ENCODE results near the gene SHQ1. TPM values are rescaled to one million over a fixed set of nuclear protein-coding genes. Genes with fewer than 3 reads are reported as not detected.
"Not testable (repeated sequence)": the region's sequence is repeated elsewhere in the genome, so short reads cannot be mapped to it uniquely, and the experiment has no call there.

SHQ1 gene
- total RNA-seq, 1 donor from 2014 or later: 18.8 TPM

DNA sequence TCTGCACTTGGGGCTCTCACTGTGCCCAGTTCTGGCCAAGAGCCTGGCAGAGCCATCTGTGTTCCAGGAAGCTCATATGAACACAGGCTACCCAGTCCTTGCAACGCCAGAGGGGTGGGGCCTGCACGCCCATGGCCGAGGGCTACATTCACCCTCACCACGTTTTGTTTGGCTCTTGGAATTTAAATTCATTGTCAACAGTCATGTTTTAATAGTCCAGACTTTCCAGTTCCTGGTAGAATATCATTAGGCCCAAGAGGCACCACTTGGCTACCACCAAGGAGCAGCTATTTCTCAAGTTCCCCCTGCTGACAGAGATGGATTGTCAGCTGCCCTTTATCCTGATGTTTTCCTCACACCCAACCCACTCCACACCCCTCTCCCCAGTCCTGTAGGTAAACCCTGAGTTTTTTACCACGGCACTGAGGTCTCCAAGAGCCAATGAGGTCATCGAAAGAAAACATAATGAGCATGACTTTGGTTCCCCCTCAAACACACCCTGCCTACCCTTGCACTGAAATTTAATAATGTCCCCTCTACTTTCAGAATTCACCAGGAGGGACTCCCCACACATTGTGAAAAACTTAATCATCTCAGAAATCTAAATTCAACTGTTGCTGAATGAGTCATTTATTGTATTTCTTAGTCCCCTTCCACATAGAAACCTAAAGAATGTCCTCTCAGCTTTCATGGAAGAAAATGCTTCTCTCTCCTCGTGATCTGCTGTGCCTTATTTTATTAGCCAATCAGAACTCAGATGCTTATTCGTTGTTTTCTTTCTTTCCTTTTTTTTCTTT is 125.1 kb downstream of the SHQ1 start:
- no peak for TF ChIP-seq CTCF (IDR thresholded peaks at IDR 0.05; ENCODE audit: borderline replicate concordance)
- Histone ChIP-seq H3K36me3 (no peaks in the 10 kb centered on the region), H3K27ac (replicated peaks) (no peak overlapping the region), H3K4me1 (peaks cover 21% of the 10 kb centered on the region), H3K9me3 (replicated peaks) (no peaks in the 10 kb centered on the region), H3K4me3 (no peak overlapping the region), H3K27me3 (ENCODE audit: low read depth) (no peaks in the 10 kb centered on the region)
- intact Hi-C loops (cut with micrococcal nuclease): no loop called here
- peak; percentile 23 for DNase-seq

DNA sequence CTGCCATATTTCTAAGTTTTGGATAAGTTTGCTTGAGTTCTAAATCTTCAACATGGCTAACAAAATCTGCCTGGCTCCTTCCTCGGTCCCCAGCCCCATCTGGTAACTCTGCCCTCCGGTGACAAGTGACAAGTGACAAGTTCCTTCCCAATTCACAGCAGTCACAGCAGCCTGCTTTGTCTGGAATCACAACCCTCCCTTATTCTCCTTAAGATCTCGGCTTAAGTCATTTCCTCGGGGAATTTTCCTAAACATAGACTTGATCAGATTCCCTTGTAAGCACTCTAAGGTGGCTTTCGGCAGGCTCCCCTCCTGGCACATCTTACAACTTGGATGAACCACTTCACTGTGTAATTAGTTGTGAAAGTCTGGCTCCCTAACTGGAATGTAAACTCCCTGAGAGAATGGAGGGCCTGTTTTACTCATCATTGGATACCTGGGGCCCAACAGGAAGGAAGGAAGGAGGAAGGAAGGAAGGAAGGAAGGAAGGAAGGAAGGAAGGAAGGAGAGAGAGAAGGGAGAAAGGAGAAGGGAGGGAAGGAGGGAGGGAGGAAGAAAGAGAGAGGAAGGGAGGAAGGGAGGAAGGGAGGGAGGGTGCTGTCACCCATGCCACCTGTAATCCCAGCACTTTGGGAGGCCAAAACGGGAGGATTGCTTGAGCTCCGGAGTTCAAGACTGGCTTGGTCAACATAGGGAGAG is 126.4 kb downstream of the SHQ1 start:
- Histone ChIP-seq H3K4me3 (no peak overlapping the region), H3K27ac (replicated peaks) (no peak overlapping the region), H3K4me1 (peaks cover 21% of the 10 kb centered on the region), H3K9me3 (replicated peaks) (no peaks in the 10 kb centered on the region), H3K36me3 (no peaks in the 10 kb centered on the region), H3K27me3 (ENCODE audit: low read depth) (no peaks in the 10 kb centered on the region)
- TF ChIP-seq CTCF (IDR thresholded peaks at IDR 0.05; ENCODE audit: borderline replicate concordance): no peak
- DNase-seq: no peak
- intact Hi-C loops (cut with micrococcal nuclease): no loop called here

GRCh38 chr3:72720566-72720965 is 127.7 kb downstream of the SHQ1 start:
- Histone ChIP-seq H3K36me3 (peaks cover 4% of the 10 kb centered on the region), H3K27ac (replicated peaks) (no peak overlapping the region), H3K9me3 (replicated peaks) (peaks cover 9% of the 10 kb centered on the region), H3K4me1 (peaks cover 21% of the 10 kb centered on the region), H3K4me3 (no peak overlapping the region), H3K27me3 (ENCODE audit: low read depth) (no peaks in the 10 kb centered on the region)
- no peak for DNase-seq
- no peak for TF ChIP-seq CTCF (IDR thresholded peaks at IDR 0.05; ENCODE audit: borderline replicate concordance)
- intact Hi-C loops (cut with micrococcal nuclease): no loop called here

DNA sequence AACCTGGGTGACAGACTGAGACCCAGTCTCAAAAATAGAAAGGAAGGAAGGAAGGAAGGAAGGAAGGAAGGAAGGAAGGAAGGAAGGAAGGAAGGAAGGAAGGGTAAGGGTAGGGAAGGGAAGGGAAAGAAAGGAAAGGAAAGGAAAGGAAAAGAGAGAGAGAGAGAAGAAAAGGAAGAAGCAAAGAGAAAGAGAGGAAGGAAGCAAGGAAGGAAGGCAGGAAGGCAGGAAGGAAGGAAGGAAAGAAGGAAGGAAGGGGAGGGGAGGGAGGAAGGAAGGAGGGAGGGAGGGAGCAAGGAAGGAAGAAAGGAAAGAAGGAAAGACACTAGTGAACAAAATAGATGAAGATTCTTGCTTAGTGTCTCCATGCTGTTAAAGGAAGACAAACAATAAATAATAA is 129.1 kb downstream of the SHQ1 start:
- Histone ChIP-seq H3K36me3 (peaks cover 4% of the 10 kb centered on the region), H3K4me1 (peaks cover 21% of the 10 kb centered on the region), H3K27ac (replicated peaks) (no peak overlapping the region), H3K9me3 (replicated peaks) (peaks cover 23% of the 10 kb centered on the region), H3K27me3 (ENCODE audit: low read depth) (no peaks in the 10 kb centered on the region), H3K4me3 (no peak overlapping the region)
- DNase-seq: no peak
- no peak for TF ChIP-seq CTCF (IDR thresholded peaks at IDR 0.05; ENCODE audit: borderline replicate concordance)
- intact Hi-C loops (cut with micrococcal nuclease): no loop called here

GRCh38 chr3:72714135-72714534 is 134.1 kb downstream of the SHQ1 start:
- H3K4me1 ChIP-seq; H3K36me3 ChIP-seq; intact Hi-C loops (cut with micrococcal nuclease); H3K27me3 ChIP-seq (ENCODE audit: low read depth); H3K4me3 ChIP-seq; H3K27ac ChIP-seq (replicated peaks); DNase-seq: not testable (repeated sequence)
- peaks cover 37% of the 10 kb centered on the region for H3K9me3 ChIP-seq (replicated peaks)

- H3K4me1 ChIP-seq; H3K27ac ChIP-seq (replicated peaks); H3K4me3 ChIP-seq; DNase-seq; intact Hi-C loops (cut with micrococcal nuclease); H3K27me3 ChIP-seq (ENCODE audit: low read depth); H3K36me3 ChIP-seq: not testable (repeated sequence)
- peaks cover 27% of the 10 kb centered on the region for H3K9me3 ChIP-seq (replicated peaks)
Observed at GRCh38 chr3:72710471-72710870, 137.8 kb downstream of the SHQ1 start.

Data from left ventricle myocardium inferior (tissue), 1 donor.